B cell (primary cell): Measurements from ENCODE around the gene DNAJC2. TPM values are rescaled to one million over a fixed set of nuclear protein-coding genes. Genes with fewer than 3 reads are reported as not detected.

ENCODE experiments used
- ATAC-seq: fragments of 200-7000 bp; cut with Tn5 transposase; one replicate; pipeline ENCODE4 v1.10.0; 2021; ENCODE audit warnings: low read depth, mild to moderate bottlenecking, moderate number of reproducible peaks, moderate library complexity
- CTCF ChIA-PET: fragments of 350-600 bp; sonication (Branson Sonifier 250); formaldehyde crosslinking; loops from one replicate; lab custom pipeline; 2021; ENCODE audit warnings: antibody characterized with exemption, inconsistent platforms; lab: Charles Lee
- POLR2A ChIA-PET: fragments of 350-600 bp; sonication (Branson Sonifier 250); formaldehyde crosslinking; loops from one replicate; lab custom pipeline; 2021; ENCODE audit warnings: antibody characterized with exemption; lab: Charles Lee
- DNase-seq: peaks from one replicate; pipeline ENCODE4 v3.0.0; 2013
- H2AFZ ChIP-seq: 2 replicates; pipeline ENCODE4 v1.6.1; 2012; ENCODE audit warnings: mild to moderate bottlenecking, low read depth, low read length; ENCODE audit not compliant: insufficient read depth, poor library complexity, severe bottlenecking
- H3K27ac ChIP-seq, 2 donors: 1 replicate in 1 of 2; 2 replicates in 1 of 2; pipeline ENCODE4 v1.5.1; 2012 to 2013; ENCODE audit warnings: low read length in 2 of 2, mild to moderate bottlenecking in 2 of 2, moderate library complexity in 1 of 2
- H3K27me3 ChIP-seq, 4 experiments: fragments of 200-600 bp in 1 of 4; sonication (generic) in 1 of 4; replicated peaks in 1 of 4; 1 replicate in 2 of 4; 2 replicates in 2 of 4; pipeline versions ENCODE4 v1.6.1 to v1.7.0; 2013 to 2016; ENCODE audit warnings: low read length in 3 of 4, mild to moderate bottlenecking in 2 of 4, mixed read lengths in 1 of 4, moderate library complexity in 1 of 4; ENCODE audit not compliant: insufficient read depth in 4 of 4, control insufficient read depth in 3 of 4; ENCODE audit errors: control extremely low read depth in 1 of 4
- H3K36me3 ChIP-seq, 2 experiments: replicated peaks in 1 of 2; 1 replicate in 1 of 2; 2 replicates in 1 of 2; pipeline versions ENCODE4 v1.6.1 to v1.7.1; 2013; ENCODE audit warnings: low read length in 1 of 2; ENCODE audit not compliant: insufficient read depth in 2 of 2, control insufficient read depth in 1 of 2; ENCODE audit errors: control extremely low read depth in 1 of 2, extremely low read depth in 1 of 2
- H3K4me1 ChIP-seq, 2 donors: fragments of 200-600 bp in 1 of 2; sonication (generic) in 1 of 2; 1 replicate in 1 of 2; 2 replicates in 1 of 2; pipeline versions ENCODE4 v1.5.1 to v1.6.1; 2013 to 2017; ENCODE audit warnings: low read length in 2 of 2; ENCODE audit not compliant: control insufficient read depth in 2 of 2, insufficient read depth in 2 of 2
- H3K4me2 ChIP-seq: replicated peaks from 2 replicates; pipeline ENCODE3; 2012; ENCODE audit warnings: mild to moderate bottlenecking, low read depth, low read length; ENCODE audit not compliant: poor library complexity, severe bottlenecking
- H3K4me3 ChIP-seq, 5 experiments: fragments of 200-600 bp in 1 of 5; sonication (generic) in 1 of 5; 1 replicate in 3 of 5; 2 replicates in 2 of 5; pipeline versions ENCODE4 v1.5.1 to v1.7.0; 2011 to 2016; ENCODE audit warnings: low read length in 4 of 5, mild to moderate bottlenecking in 4 of 5, low read depth in 2 of 5, control low read depth in 1 of 5, moderate library complexity in 1 of 5; ENCODE audit not compliant: insufficient read depth in 1 of 5; ENCODE audit errors: control extremely low read depth in 1 of 5, extremely low read depth in 1 of 5
- H3K79me2 ChIP-seq: fragments of 200-600 bp; sonication (generic); one replicate; pipeline ENCODE4 v1.6.0; 2016; ENCODE audit warnings: low read length; ENCODE audit not compliant: control insufficient read depth, insufficient read depth
- H3K9ac ChIP-seq: fragments of 200-600 bp; sonication (generic); 2 replicates; pipeline ENCODE4 v1.6.1; 2017; ENCODE audit warnings: mild to moderate bottlenecking, low read length, moderate library complexity
- H3K9me3 ChIP-seq, 3 donors: one replicate each; pipeline versions ENCODE4 v1.6.1 to v1.7.1; 2013; ENCODE audit warnings: low read length in 2 of 3; ENCODE audit not compliant: control insufficient read depth in 2 of 3, insufficient read depth in 1 of 3; ENCODE audit errors: control extremely low read depth in 1 of 3
- H4K20me1 ChIP-seq: 2 replicates; pipeline ENCODE4 v1.6.0; 2012; ENCODE audit warnings: mild to moderate bottlenecking, low read length; ENCODE audit not compliant: insufficient read depth, control insufficient read depth, poor library complexity, severe bottlenecking
- H3K27ac Mint-ChIP-seq: one replicate; pipeline ENCODE4 v1.8.0; 2021; ENCODE audit warnings: mixed read lengths
- H3K27me3 Mint-ChIP-seq: one replicate; pipeline ENCODE4 v1.8.0; 2021; ENCODE audit warnings: mixed read lengths
- H3K4me1 Mint-ChIP-seq: one replicate; pipeline ENCODE4 v1.8.0; 2021; ENCODE audit warnings: mixed read lengths
- H3K4me3 Mint-ChIP-seq: one replicate; pipeline ENCODE4 v1.8.0; 2021; ENCODE audit warnings: mixed read lengths
- H3K9me3 Mint-ChIP-seq: one replicate; pipeline ENCODE4 v1.8.0; 2022; ENCODE audit warnings: mixed read lengths; ENCODE audit not compliant: insufficient read depth
- CTCF ChIP-seq: fragments of 200-600 bp; IDR thresholded peaks from one replicate; pipeline ENCODE4 v1.8.0; 2022; ENCODE audit warnings: antibody characterized with exemption, mild to moderate bottlenecking
- EZH2 ChIP-seq: IDR thresholded peaks from 2 replicates; pipeline ENCODE4 v1.6.1; 2012; ENCODE audit warnings: borderline replicate concordance, low read depth, mild to moderate bottlenecking, moderate library complexity, low read length; ENCODE audit not compliant: insufficient read depth, poor library complexity, severe bottlenecking
- WGBS: methylation state at CpG from one replicate; pipeline ENCODE4 v1.1.5; 2013; ENCODE audit warnings: missing lambda C conversion rate; ENCODE audit not compliant: insufficient coverage; 5-methylcytosine and 5-hydroxymethylcytosine counted together
- intact Hi-C: fragments of 100-400 bp; cut with micrococcal nuclease; formaldehyde crosslinking; loops from one replicate; pipeline ENCODE4 v1.10.0; 2022
- polyA plus RNA-seq: library from polyadenylated mRNA; depleted of rRNA; stranded (reverse); fragments of >200 nt; gene quantifications from 2 replicates; pipeline ENCODE4 v1.2.3, GENCODE V29; 2012
- total RNA-seq, 2 donors: library from RNA; stranded (reverse); fragments of 120-200 nt in 1 of 2; gene quantifications; 1 replicate in 1 of 2; 2 replicates in 1 of 2; pipeline versions ENCODE4 v1.2.3 to v1.2.4, GENCODE V29; 2013 to 2022

The DNAJC2 gene
- total and polyA plus RNA-seq, 2 donors (not counting 1 experiment from before 2014, with no cell fraction given): 12.5 to 38.6 TPM

GRCh38 chr7:103387242-103387641, 42.7 kb upstream of the DNAJC2 start:
- Histone ChIP-seq H3K9ac (no peak overlapping the region), H3K27ac (no peak overlapping the region), H3K4me2 (no peak overlapping the region), H3K4me3 (no peak overlapping the region), H3K4me1 (no peaks in the 10 kb centered on the region), H3K9me3 (no peaks in the 10 kb centered on the region), H3K36me3 (no peaks in the 10 kb centered on the region), H3K79me2 (no peaks in the 10 kb centered on the region), H3K27me3 (no peaks in the 10 kb centered on the region), H2AFZ (no peak overlapping the region), H4K20me1 (no peaks in the 10 kb centered on the region)
- WGBS: 83% methylated on average over 1 of the region's 1 CpG
- ATAC-seq (no peak), DNase-seq (no peak)
- no peaks in the 10 kb centered on the region for H3K4me1 Mint-ChIP-seq
- CTCF ChIA-PET: no interaction called here
- no peaks in the 10 kb centered on the region for H3K9me3 Mint-ChIP-seq
- POLR2A ChIA-PET: no interaction called here
- TF ChIP-seq CTCF (no peak), EZH2 (no peak)
- H3K4me3 Mint-ChIP-seq: no peak overlapping the region
- intact Hi-C loops: no loop called here
- H3K27ac Mint-ChIP-seq: no peak overlapping the region
- H3K27me3 Mint-ChIP-seq: peaks cover 20% of the 10 kb centered on the region

GRCh38 chr7:103382032-103382402, 37.5 kb upstream of the DNAJC2 start:
- no peaks in the 10 kb centered on the region for H4K20me1 ChIP-seq
- intact Hi-C loops: no loop called here
- H3K4me1 ChIP-seq: no peaks in the 10 kb centered on the region
- ChIA-PET POLR2A (no interaction called here), CTCF (no interaction called here)
- Mint-ChIP-seq H3K27ac (no peak overlapping the region), H3K27me3 (peaks cover 2% of the 10 kb centered on the region), H3K9me3 (no peaks in the 10 kb centered on the region), H3K4me1 (no peaks in the 10 kb centered on the region), H3K4me3 (no peak overlapping the region)
- ATAC-seq: no peak
- H3K4me2 ChIP-seq: no peak overlapping the region
- peaks cover 0 to 4% (median 0%) of the 10 kb centered on the region in 4 experiments for H3K27me3 ChIP-seq
- H2AFZ ChIP-seq: no peak overlapping the region
- no peak overlapping the region for H3K27ac ChIP-seq
- H3K36me3 ChIP-seq: no peaks in the 10 kb centered on the region
- DNase-seq: no peak
- TF ChIP-seq EZH2 (no peak), CTCF (no peak)
- H3K9me3 ChIP-seq: no peaks in the 10 kb centered on the region
- H3K4me3 ChIP-seq: no peak overlapping the region
- no peaks in the 10 kb centered on the region for H3K79me2 ChIP-seq
- no peak overlapping the region for H3K9ac ChIP-seq
- 86% methylated on average over 1 of the region's 5 CpGs for WGBS
